GM19372 (cell line): ENCODE results near the gene GTF2F2.

ENCODE experiments used
- ATAC-seq: cut with Tn5 transposase; IDR thresholded peaks from one replicate; pipeline ENCODE4 v1.9.1; 2021; ENCODE audit warnings: mild to moderate bottlenecking, low read depth, moderate library complexity; ENCODE audit not compliant: unreplicated experiment

The GTF2F2 gene, protein sequence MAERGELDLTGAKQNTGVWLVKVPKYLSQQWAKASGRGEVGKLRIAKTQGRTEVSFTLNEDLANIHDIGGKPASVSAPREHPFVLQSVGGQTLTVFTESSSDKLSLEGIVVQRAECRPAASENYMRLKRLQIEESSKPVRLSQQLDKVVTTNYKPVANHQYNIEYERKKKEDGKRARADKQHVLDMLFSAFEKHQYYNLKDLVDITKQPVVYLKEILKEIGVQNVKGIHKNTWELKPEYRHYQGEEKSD

DNA sequence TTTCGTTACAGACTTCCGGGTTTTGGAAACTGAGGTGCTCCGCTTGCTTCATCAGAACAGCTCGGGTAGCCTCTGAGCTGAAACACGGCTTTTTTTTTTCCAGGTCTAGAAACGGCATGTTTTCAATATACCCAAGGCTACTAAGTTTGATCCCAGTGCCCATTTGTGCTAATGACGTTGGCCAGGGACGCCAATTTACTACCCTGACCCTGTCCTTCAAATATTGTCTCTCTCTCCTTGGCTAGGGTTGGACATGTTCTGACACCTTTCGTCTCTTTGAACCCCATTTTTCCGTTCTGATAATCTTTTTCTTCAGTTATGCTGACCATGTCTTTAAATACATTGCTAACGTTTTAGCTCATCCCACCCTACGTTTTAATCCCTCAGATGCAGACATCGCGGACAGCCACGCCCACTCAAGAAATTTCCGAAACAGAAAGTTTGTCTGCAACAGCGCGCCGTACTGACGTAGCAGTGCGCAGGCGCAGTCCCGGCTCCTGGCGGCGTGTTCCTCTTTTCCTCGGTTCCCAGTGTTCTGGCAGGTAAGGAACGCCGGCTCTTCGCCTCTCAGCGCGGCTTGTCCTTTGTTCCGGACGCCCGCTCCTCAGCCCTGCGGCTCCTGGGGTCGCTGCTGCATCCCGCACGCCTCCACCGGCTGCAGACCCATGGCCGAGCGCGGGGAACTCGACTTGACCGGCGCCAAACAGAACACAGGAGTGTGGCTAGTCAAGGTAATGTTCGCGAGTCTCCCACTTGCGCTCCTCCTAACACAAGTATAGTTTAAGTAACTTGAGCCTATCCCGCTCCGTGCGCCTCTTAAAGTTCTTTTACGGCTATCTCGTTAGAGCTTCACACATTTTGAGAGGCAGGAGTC lies at the start of gene GTF2F2:
TSS of gene GTF2F2 (plus strand) at position 520 of the 874 bp plus-strand sequence. CDS start at position 666, 146 bp downstream.
- peak; percentile 80 for ATAC-seq

DNA sequence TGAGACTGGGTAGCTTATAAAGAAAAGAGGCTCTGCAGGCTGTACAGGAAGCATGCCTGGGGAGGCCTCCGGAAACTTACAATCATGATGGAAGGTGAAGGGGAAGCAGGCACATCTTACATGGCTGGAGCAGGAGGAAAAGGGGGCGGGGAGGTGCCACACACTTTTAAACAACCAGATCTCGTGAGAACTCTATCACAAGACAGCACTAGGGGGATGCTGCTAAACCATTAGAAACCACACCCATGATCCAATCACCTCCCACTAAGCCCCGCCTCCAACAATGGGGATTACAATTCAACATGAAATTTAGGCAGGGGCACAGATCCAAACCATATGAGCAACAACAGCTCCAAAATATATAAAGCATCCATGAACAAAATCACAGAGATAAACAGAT lies 46.5 kb upstream of the GTF2F2 start:
- ATAC-seq = no peak

DNA sequence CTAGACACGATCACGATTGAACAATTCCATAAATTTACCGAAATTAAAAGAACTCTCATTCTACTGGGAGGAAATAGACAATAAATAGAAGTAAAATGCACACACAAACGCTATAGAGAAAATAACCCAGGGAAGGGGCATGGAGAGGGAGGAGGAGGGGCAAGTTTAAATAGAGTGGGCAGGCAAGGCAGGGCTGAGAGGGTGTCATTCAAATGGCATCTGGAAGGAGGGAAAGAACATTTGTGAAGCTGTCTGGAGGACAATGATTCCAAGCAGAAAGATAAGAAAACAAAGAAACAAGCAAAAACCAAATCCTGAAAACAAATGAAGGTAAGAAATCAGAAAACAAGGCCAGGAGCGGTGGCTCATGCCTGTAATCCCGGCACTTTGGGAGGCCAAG lies 45.6 kb upstream of the GTF2F2 start:
- ATAC-seq = no peak

DNA sequence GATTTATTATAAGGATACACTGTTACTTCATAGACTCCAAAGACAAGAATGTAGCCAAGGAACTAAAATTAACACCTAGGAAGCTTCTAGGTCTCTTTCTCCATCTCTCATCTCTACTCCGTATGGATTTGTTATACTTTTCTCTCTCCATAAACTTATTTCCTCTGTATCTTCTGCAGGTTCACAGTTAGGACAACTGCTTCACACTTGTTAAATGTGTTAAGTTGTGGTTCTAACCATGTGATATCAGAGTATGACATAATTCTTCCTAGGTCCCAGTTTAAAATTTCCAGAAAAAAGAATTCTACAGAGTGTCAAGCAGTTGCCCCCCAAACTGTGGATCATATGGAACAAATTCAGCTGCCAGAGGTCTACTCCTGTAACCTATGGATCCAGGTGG lies 42.3 kb upstream of the GTF2F2 start:
- no peak for ATAC-seq

DNA sequence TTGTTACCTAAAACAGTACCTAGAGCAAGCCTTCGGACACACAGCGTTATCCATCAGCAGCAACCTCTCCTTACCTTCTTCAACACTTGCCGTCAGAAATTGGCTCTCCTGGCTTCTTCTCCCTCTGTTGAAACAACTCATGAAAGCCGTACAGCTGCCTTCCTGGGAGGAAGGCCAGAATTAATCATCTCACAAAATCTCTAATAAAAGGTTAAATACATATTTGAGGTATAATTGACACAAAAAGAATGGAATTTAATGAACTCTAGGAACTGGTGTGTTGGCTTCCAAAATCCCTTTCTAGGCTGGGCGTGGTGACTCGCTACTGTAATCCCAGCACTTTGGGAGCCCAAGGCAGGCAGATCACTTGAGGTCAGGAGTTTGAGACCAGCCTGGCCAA lies 37.3 kb upstream of the GTF2F2 start:
- ATAC-seq = no peak

DNA sequence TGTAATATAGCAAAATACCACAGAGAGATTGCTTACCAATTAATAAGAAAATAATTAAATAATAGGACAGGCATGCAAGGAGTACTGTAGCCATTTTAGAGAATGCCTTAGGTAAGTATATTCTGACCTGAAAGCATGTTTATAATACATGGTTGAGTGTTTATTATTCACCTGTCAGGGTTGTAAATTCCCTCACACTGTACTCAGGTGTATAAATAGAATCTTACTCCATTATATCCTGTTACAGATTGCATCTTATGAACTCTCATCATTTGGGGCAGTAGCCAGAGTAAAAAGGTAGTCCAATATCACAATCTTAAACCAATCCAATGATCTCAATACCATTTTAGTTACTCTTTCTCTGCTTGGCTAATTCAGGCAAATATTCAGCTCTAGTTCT lies 35.8 kb upstream of the GTF2F2 start:
- no peak for ATAC-seq

DNA sequence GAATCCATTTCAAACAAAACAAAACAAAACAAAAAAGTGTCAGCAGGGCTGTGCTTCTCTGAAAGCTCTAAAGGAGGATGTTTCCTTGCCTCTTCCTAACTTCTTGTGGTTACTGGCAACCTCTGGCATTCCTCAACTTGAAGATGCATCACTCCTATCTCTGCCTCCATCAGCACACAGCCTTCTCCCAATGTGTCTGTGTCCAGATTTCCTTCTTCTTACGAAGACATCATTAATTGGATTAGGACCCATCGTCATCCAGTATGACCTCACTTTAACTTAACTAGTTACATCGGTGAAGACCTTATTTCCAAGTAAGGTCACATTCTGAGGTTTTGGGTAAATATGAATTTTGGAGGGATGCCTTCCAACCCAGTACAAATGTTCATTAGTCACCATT lies 33.8 kb upstream of the GTF2F2 start:
- no peak for ATAC-seq

DNA sequence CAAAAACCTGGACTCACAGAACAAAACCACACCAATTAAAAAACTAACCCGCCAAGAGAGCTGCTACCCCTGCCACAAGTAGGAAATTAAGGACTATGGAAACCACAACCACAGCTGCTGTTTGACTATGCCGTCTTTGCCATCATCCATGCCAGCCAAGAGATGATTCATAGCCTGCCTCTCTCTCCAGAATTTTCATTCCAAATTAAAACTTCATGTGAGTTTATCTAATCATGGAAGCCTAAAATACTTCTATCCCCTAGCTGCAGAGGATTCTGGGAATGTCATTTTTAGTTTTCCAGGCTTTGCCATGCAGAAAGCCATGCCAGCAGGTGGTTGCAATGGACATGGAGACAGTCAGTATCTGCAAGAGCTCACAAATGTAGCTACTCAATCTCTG lies 27.6 kb upstream of the GTF2F2 start:
- ATAC-seq = no peak

DNA sequence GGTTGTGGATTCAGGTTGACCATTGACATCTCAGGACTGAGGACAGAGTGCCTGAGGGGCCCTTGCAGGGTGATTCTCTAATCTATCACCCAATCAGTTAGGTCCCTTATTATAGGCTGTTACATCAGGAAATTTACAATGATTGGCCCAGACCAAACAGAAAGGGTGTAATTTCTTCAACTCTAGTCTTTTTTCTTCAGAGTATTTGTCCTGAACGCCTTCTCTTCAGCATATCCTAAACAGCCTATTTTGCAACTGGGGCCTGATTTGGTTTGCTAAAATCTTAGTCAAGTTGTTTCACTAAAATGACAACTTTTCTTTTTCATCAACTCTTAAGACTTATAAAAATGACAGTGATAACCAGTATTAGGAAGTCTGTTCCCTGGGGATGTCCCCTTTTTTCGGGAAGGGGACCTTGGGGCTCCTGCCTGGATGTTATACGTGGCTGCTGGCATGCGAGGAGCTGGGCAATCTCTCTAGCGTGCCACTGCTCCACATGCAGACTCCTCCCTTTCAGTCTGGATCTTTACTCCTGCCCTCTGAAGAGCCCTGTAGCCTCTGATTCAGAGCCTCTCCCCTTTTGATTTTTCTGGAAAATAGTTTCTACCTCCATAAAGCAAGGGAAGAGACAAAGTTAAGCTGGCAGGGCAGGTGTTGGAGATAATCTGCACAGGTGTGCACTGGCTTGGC lies 19.6 kb upstream of the GTF2F2 start:
- ATAC-seq = no peak

DNA sequence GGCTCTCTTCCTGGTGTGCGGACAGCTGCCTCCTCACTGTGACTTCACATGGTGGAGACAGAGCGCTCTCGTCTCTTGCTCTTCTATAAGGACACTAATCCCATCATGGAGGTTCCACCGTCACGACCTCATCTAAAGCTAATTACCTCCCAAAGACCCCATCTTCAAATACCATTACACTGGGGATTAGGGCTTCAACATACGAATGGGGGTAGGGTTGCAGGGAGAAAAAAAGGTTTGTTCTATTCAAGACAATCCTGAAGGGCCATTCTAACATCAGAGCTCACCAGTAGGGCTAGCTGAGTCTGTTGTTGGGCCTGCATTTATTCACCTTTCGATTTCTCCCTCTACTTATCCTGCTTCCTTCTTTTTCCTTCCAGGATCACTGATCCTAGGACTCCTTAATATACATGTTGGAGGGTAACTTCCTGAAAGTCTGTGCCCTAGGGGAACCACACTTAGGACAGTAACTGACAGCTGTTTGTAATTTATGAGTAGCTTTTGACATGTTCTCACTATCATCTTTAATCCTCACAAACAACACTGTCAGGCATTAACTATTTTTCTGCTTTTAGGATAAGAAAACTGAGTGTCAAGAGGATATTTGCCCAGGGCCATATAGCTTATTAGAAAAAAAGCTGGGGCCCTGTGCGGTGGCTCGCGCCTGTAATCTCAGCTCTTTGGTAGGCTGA lies 18.8 kb upstream of the GTF2F2 start:
- ATAC-seq = no peak

DNA sequence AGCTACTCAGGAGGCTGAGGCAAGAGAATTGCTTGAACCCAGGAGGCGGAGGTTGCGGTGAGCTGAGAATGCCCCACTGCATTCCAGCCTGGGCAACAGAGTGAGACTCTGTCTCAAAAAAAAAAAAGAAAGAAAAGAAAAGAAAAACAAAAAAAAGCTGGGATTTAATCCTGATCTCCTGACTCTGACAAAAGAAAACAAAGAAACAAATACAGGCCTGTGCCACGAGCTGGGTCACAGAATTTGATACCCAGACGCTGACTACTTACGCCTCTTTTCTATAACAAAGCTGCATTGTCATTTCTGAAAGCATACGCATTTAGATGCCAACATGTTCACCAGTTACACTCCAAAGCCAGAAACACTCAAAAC lies 18.2 kb upstream of the GTF2F2 start:
- ATAC-seq = no peak

DNA sequence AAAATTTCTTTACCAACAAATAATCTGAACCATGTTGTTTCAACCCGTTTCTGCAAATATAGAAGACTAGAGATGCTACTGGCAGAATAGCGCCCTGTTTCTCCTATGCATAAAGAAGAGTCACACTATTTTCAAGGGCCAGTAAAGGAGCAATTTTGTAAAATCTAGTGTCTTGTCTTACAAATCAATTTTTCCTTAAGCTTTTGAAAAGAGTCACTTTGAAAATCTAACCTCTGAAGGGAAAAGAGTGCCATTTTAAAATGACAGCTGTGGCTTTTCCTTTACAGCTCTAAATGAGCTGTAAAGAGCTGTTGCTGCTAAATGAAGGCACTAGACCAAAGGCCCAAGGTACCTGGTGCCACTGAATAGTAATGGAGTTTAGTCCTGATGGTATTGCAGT lies 16.9 kb upstream of the GTF2F2 start:
- no peak for ATAC-seq

DNA sequence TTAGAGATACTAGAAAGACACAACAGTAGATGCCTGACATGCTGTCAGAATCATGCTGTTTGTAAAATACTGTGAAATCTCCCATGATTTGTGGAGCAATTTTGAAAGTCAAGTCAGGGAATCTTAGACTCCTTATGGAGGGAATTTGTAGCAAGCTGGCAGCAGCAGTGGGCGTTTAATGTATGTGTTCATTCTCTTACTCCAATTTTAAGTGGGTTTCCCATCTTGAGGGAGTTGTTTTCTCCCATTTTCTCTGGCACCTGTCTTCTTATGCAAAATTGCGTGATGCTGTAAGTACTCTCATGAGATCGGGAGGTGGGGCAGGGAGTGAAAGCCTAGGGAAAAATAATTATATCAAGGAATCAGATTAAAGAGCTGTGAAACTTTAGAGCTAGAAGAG lies 16.0 kb upstream of the GTF2F2 start:
- ATAC-seq = no peak

DNA sequence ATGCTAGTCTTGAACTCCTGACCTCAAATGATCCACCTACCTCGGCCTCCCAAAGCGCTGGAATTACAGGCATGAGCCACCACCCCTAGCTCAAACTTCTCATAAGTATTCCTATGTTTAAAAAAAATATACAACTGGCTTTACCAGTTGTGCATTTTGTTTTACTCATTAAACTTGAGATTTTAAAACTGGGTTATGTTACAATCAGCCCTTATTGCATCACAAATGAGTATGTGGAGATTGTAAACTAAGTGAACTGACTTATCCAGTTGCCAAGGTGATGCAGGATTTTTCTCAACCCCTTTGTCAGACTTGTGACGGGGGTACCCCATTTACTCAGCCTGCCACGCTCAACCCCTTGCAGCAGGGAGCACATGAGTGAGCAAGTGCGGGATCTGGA lies 14.4 kb upstream of the GTF2F2 start:
- no peak for ATAC-seq

DNA sequence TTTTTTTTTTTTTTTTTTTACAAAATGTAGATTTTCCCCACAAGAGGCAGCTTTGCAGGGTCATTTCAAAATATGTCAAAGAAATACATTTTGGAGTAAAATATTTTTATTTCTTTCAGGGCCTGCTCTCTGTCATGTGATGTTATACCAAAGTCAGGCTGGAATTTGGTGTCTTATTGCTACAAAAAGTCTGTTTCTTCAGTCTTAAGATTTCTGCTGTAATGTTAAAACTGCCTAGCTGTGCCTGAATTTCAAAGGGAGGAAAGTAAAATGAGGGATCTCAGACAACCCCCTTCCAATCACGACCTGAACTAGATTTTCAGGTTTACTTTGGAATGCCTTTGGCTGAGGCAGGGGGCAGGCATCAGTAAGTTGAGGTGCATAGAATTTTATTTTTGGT lies 12.8 kb upstream of the GTF2F2 start:
- ATAC-seq = no peak

DNA sequence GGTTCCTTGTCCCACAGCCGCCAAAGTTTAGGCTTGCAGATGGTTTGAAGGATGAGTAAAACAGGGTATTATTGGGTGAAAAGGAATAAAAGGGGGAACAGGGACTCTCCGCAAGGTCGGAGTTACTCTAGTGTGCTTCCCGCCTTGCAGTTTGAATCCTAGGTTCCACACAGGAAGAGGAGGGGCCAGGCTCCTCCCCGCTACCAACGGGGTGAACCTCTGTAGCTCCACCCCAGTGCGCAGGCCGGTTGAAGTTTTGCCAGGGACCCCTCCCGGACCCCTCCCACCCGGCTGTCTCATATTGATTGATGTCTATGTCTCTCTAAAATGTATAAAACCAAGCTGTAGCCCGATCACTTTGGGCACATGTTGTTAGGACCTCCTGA lies 11.6 kb upstream of the GTF2F2 start:
- ATAC-seq = no peak

DNA sequence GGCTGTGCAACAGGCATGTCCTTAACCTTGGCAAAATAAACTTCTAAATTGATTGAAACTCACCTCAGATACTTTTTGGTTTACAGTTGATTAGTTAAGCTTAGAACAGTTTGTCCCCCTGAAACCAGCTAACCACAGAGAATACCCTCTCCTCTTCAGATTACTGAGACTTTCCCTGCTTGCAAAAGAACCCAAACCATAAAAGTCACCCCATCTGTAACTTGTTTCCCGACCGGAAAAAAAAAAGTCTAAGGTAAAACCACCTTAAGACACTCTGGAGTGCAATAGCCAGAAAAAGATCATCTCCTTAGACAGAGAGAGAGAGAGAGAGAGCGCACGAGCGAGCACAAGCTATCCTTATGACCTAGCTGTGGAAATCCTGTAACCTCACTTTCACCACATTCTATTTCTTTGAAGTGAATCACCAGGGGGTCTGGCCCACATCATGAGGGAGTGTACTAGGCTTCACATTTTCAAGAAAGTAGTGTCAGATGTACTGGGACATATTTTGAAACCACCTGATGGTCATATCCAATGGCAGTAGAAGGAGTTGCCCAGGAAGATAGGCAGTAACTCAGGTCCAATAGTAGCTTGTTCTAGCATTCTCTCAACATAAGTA lies 11.1 kb upstream of the GTF2F2 start:
- ATAC-seq = no peak

DNA sequence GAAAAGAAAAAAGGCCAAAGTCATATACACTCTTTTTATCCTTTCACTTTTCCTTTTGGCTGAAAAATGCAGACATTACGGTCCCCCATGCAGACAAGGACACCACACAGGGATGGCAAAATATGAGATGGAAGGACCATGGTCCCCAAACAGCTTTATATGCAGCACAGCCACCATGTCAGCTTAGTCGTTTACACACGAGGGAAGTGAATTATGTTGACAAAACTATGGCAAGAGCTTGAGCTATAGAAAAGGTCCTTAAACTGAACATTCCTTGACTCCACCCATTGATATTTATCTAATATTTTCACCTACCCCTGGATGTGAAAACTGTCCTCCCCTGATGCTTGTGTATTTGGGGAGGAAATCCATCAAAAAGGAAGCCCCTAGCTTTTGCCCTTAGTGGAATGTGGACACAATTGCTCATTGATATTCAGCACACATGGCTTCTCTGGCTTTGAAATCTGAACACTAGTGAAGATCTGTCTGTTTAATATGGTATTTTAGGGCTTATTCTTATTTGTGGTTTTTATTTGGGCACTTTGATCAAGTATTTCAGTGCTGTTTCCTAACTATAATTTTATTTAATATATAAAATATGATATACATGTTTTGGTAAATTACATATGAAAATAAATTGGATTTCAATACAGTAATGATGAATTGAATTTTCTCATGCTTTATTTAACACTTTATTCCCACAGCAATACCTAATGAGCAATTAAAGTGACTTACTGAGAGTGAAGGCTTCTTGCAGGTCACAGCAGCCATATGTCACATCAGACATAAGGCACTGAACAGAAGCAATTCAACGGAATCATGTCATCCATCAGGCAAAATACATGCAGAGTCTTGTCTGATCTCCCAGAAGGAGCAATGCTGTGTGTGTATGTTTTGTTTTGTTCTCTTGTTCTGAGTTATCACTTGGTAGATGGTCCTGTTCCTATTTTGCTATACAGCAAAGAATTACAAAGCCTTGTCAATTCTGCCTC lies 6.8 kb upstream of the GTF2F2 start:
- ATAC-seq = no peak

DNA sequence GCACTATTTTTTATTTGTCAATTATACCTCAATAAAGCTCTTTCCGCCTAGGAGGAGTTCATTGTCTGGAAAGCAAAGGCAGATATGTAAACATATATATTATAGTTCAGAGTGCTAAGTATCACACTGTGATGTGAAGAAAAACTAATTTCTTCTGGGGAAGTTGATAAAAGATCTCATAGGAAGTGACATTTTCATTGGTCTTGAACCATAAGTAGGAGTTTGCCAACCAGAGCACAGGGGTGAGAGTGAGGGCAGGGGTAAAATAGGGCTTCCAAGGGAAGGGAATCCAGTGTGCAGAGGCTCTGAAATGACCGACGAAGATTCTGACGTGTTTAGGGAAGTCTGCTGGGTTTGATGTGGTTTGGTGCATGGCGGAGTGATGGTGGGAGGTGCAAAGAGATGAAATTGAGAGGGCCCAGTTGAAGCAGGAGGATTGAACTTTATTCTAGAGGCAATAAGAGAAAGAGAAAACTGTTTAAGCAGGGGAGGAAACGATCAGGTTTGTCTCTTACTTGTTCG lies 780 bp upstream of the GTF2F2 start:
- ATAC-seq = peak; percentile 31
